Breast epithelium (tissue), 3 donors: ENCODE measurements around the gene NRL.

Experiments used
- CTCF ChIP-seq, 3 donors: fragments of 450-650 bp; IDR thresholded peaks; one replicate each; pipeline ENCODE4 v1.5.1; 2016 to 2017; ENCODE audit warnings: antibody characterized with exemption in 3 of 3, mild to moderate bottlenecking in 3 of 3, moderate library complexity in 3 of 3
- POLR2A ChIP-seq: fragments of 450-650 bp; IDR thresholded peaks from one replicate; pipeline ENCODE4 v1.6.1; 2016; ENCODE audit warnings: antibody characterized with exemption, mild to moderate bottlenecking, moderate library complexity
- POLR2AphosphoS5 ChIP-seq, 3 donors: sonication (generic); formaldehyde crosslinking; IDR thresholded peaks; one replicate each; pipeline ENCODE4 v1.6.1; 2017; ENCODE audit warnings: antibody characterized with exemption in 3 of 3

DNA sequence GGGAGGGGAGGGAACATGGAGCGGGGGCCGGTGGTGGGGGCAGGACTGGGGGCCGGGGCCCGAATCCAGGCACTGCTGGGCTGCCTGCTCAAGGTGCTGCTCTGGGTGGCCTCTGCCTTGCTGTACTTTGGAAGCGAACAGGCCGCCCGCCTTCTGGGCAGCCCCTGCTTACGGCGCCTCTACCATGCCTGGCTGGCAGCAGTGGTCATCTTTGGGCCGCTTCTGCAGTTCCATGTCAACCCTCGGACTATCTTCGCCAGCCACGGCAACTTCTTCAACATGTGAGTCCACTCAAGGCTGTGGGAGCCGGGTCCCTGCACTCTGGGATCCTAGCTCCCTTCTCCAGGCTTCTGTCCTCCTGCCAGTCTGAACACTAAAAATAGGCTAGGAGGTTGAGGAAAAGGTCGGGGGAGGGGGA, 16.8 kb upstream of the NRL start:
- TF ChIP-seq CTCF (IDR thresholded peaks at IDR 0.05) = no peak
- no peak for TF ChIP-seq POLR2AphosphoS5 (IDR thresholded peaks at IDR 0.05)
- TF ChIP-seq POLR2A = no peak
